Fibroblast of lung (primary cell): ENCODE data around the gene NCAM2.

Experiments
- EZH2 ChIP-seq: IDR thresholded peaks from 2 replicates; pipeline ENCODE4 v1.5.1; 2012; ENCODE audit warnings: low read length, control low read depth, mild to moderate bottlenecking; ENCODE audit errors: missing control alignments
- TF ChIP-seq, protein P1 (sequence below), 2 donors: IDR thresholded peaks in 1 of 2; conservative IDR thresholded peaks in 1 of 2; 1 replicate in 1 of 2; 2 replicates in 1 of 2; pipeline ENCODE4 v1.5.1; 2011 to 2012; ENCODE audit warnings: low read length in 2 of 2, control low read depth in 1 of 2, inconsistent platforms in 1 of 2, low read depth in 1 of 2, mild to moderate bottlenecking in 1 of 2

DNA sequence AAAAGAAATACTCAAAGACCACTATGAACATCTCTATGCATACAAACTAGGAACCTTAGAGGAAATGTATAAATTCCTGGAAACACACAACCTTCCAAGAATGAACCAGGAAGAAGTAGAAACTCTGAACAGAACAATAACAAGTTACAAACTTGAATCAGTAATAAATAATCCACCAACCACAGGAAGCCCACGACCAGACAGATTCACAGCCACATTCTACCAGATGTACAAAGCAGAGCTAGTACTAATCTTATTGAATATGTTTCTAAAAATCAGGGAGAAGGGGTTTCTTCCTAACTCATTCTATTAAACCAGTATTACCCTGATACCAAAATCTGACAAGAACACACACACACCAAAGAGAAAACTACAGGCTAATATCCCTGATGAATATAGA is 263.8 kb downstream of the NCAM2 start:
- TF ChIP-seq, protein P1, sequence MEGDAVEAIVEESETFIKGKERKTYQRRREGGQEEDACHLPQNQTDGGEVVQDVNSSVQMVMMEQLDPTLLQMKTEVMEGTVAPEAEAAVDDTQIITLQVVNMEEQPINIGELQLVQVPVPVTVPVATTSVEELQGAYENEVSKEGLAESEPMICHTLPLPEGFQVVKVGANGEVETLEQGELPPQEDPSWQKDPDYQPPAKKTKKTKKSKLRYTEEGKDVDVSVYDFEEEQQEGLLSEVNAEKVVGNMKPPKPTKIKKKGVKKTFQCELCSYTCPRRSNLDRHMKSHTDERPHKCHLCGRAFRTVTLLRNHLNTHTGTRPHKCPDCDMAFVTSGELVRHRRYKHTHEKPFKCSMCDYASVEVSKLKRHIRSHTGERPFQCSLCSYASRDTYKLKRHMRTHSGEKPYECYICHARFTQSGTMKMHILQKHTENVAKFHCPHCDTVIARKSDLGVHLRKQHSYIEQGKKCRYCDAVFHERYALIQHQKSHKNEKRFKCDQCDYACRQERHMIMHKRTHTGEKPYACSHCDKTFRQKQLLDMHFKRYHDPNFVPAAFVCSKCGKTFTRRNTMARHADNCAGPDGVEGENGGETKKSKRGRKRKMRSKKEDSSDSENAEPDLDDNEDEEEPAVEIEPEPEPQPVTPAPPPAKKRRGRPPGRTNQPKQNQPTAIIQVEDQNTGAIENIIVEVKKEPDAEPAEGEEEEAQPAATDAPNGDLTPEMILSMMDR (conservative IDR thresholded peaks at IDR 0.05 in 1 of 2, IDR thresholded peaks at IDR 0.05 in 1 of 2; ENCODE audit: low read depth in 1 of 2, low read length in 2 of 2): no peak
- TF ChIP-seq EZH2: no peak
